PC-9 (cell line): ENCODE results near the gene IQGAP3. TPM values are rescaled to one million over a fixed set of nuclear protein-coding genes. Genes with fewer than 3 reads are reported as not detected.
A peak's percentile ranks its signal among the peaks of the same experiment; 100 is the strongest.

Experiments
- BruUV-seq: library from RNA; stranded (reverse); fragments of 400-500 nt; replicated peaks from 2 replicates; lab custom pipeline; 2021; lab: Mats Ljungman, UMichigan
- CTCF ChIA-PET: fragments of 300-600 bp; sonication (Branson Sonifier 250); formaldehyde crosslinking; loops from one replicate; lab custom pipeline; 2022; ENCODE audit warnings: antibody characterized with exemption; lab: Charles Lee
- POLR2A ChIA-PET: fragments of 300-600 bp; sonication (Branson Sonifier 250); formaldehyde crosslinking; loops from one replicate; lab custom pipeline; 2022; ENCODE audit warnings: antibody characterized with exemption; ENCODE audit not compliant: unreplicated experiment; lab: Charles Lee
- DNase-seq, 2 experiments: peaks; one replicate each; pipeline versions ENCODE4 v3.0.0 to v3.0.0-alpha.2; 2015 to 2022; ENCODE audit warnings: mixed read lengths in 1 of 2
- H2AFZ ChIP-seq: fragments of 200-600 bp; sonication (generic); 2 replicates; pipeline ENCODE4 v1.8.1; 2017; ENCODE audit warnings: antibody characterized with exemption
- H3F3A ChIP-seq: fragments of 200-600 bp; sonication (generic); 2 replicates; pipeline ENCODE4 v1.8.1; 2017; ENCODE audit warnings: antibody characterized with exemption, mild to moderate bottlenecking, low read depth; ENCODE audit not compliant: insufficient read depth
- H3K27ac ChIP-seq: fragments of 200-600 bp; sonication (generic); 2 replicates; pipeline ENCODE4 v1.6.1; 2016; ENCODE audit warnings: mixed run types
- H3K27me3 ChIP-seq: fragments of 200-600 bp; sonication (generic); 2 replicates; pipeline ENCODE4 v1.6.1; 2016; ENCODE audit warnings: low read depth, mixed run types; ENCODE audit not compliant: insufficient read depth
- H3K36me3 ChIP-seq: fragments of 200-600 bp; sonication (generic); 2 replicates; pipeline ENCODE4 v1.6.1; 2016; ENCODE audit warnings: low read depth, mixed run types
- H3K4me1 ChIP-seq: fragments of 200-600 bp; sonication (generic); replicated peaks from 2 replicates; pipeline ENCODE4 v1.6.1; 2016; ENCODE audit warnings: mixed run types; ENCODE audit not compliant: insufficient read depth
- H3K4me2 ChIP-seq: fragments of 200-600 bp; sonication (generic); 2 replicates; pipeline ENCODE4 v1.6.1; 2017; ENCODE audit warnings: mixed run types
- H3K4me3 ChIP-seq: fragments of 200-600 bp; sonication (generic); 2 replicates; pipeline ENCODE4 v1.6.1; 2016; ENCODE audit warnings: mixed run types
- H3K79me2 ChIP-seq: fragments of 200-600 bp; sonication (generic); 2 replicates; pipeline ENCODE4 v1.6.1; 2017; ENCODE audit warnings: low read depth, mixed run types
- H3K9me2 ChIP-seq: fragments of 200-600 bp; sonication (generic); 2 replicates; pipeline ENCODE4 v1.8.1; 2017; ENCODE audit warnings: mild to moderate bottlenecking; ENCODE audit not compliant: insufficient read depth
- H3K9me3 ChIP-seq: fragments of 200-600 bp; sonication (generic); 2 replicates; pipeline ENCODE4 v1.8.1; 2016; ENCODE audit warnings: low read depth; ENCODE audit not compliant: insufficient read depth
- H4K20me1 ChIP-seq: fragments of 200-600 bp; sonication (generic); 2 replicates; pipeline ENCODE4 v1.8.1; 2017; ENCODE audit not compliant: insufficient read depth
- CTCF ChIP-seq: fragments of 200-600 bp; sonication (generic); conservative IDR thresholded peaks from 2 replicates; pipeline ENCODE4 v1.6.1; 2017; ENCODE audit warnings: mixed run types, antibody characterized with exemption, mild to moderate bottlenecking, moderate library complexity
- EZH2 ChIP-seq: fragments of 200-600 bp; sonication (generic); IDR thresholded peaks from 2 replicates; pipeline ENCODE4 v1.8.0; 2017; ENCODE audit warnings: antibody characterized with exemption, low read depth
- intact Hi-C: fragments of 100-400 bp; cut with micrococcal nuclease; formaldehyde crosslinking; loops from one replicate; pipeline ENCODE4 v1.10.0; 2022; ENCODE audit not compliant: unreplicated experiment
- total RNA-seq: library from RNA; stranded (reverse); gene quantifications from 2 replicates; pipeline ENCODE4 v1.2.3, GENCODE V29; 2021

IQGAP3 gene
- total RNA-seq, 1 experiment from 2014 or later = 63.1 TPM

GRCh38 chr1:156591432-156592157 is 19.2 kb upstream of the IQGAP3 start, which contains the start of gene NAXE:
NAXE (plus strand) TSS chr1:156591776; CDS start chr1:156591805, 29 bp downstream.
- peak in 1 of 2 experiments; percentile 80 for DNase-seq
- BruUV-seq = no TSS peak
- TF ChIP-seq EZH2 (no peak), CTCF (no peak)
- peak within 1 kb of the TSS; percentile 49 for H3K27ac ChIP-seq
- H3K4me1 ChIP-seq = peaks cover 8% of the 10 kb centered on the region
- CTCF ChIA-PET = interaction anchor here (0.8 kb wide), 1 partner anchor 9 kb away, joined by 3 read pairs; no protein-coding TSS in a partner anchor
- H3K36me3 ChIP-seq = peaks cover 5% of the 10 kb centered on the region; the same call in 1 of the 2 replicates
- H2AFZ ChIP-seq = peak within 1 kb of the TSS; percentile 92
- H3K27me3 ChIP-seq = no peaks in the 10 kb centered on the region
- H4K20me1 ChIP-seq = no peaks in the 10 kb centered on the region
- intact Hi-C loops = no loop called here
- peak within 1 kb of the TSS; percentile 76 for H3K4me3 ChIP-seq
- H3K4me2 ChIP-seq = peak within 1 kb of the TSS; percentile 78
- peaks cover 39% of the 10 kb centered on the region; the same call in 1 of the 2 replicates for H3F3A ChIP-seq
- peaks cover 11% of the 10 kb centered on the region for H3K79me2 ChIP-seq
- POLR2A ChIA-PET = interaction anchor here (0.5 to 1.0 kb wide), 6 partner anchors 9 to 543 kb away, joined by 3 to 7 read pairs (median 4); partner anchors contain the start of gene MEF2D
- H3K9me2 ChIP-seq = no peaks in the 10 kb centered on the region
- H3K9me3 ChIP-seq = no peaks in the 10 kb centered on the region

- H3K9me2 ChIP-seq = no peaks in the 10 kb centered on the region
- DNase-seq = no peak
- POLR2A ChIA-PET = interaction anchor here (0.6 to 1.0 kb wide), 4 partner anchors 9 to 139 kb away, joined by 3 to 7 read pairs (median 4); partner anchors contain the start of gene MEF2D
- H3K4me2 ChIP-seq = peak overlapping the region; percentile 78
- H3K79me2 ChIP-seq = peaks cover 11% of the 10 kb centered on the region
- no peak for TF ChIP-seq EZH2
- no peak for TF ChIP-seq CTCF
- peak overlapping the region; percentile 76 for H3K4me3 ChIP-seq
- H3K36me3 ChIP-seq = peaks cover 5% of the 10 kb centered on the region; the same call in 1 of the 2 replicates
- CTCF ChIA-PET = interaction anchor here (0.6 to 0.8 kb wide), 2 partner anchors 9 to 232 kb away, joined by 3 to 7 read pairs; no protein-coding TSS in a partner anchor
- intact Hi-C loops = no loop called here
- H3K9me3 ChIP-seq = no peaks in the 10 kb centered on the region
- H3F3A ChIP-seq = peaks cover 39% of the 10 kb centered on the region; the same call in 1 of the 2 replicates
- BruUV-seq = TSS peak; percentile 44
- H2AFZ ChIP-seq = peak overlapping the region; percentile 92
- H3K27me3 ChIP-seq = no peaks in the 10 kb centered on the region
- H3K4me1 ChIP-seq = peaks cover 8% of the 10 kb centered on the region
- H3K27ac ChIP-seq = peak overlapping the region; percentile 49
- H4K20me1 ChIP-seq = no peaks in the 10 kb centered on the region
These were observed 18.7 kb upstream of the IQGAP3 start for GRCh38 chr1:156591181-156591431.

- Histone ChIP-seq H3K27ac (peak overlapping the region; percentile 49), H3K4me3 (peak overlapping the region; percentile 76), H3K36me3 (peaks cover 3% of the 10 kb centered on the region; the same call in 1 of the 2 replicates), H3K79me2 (peaks cover 11% of the 10 kb centered on the region), H3F3A (peaks cover 34% of the 10 kb centered on the region; the same call in 1 of the 2 replicates), H3K4me2 (peak overlapping the region; percentile 78), H4K20me1 (no peaks in the 10 kb centered on the region), H3K9me3 (no peaks in the 10 kb centered on the region), H2AFZ (peak overlapping the region; percentile 92), H3K9me2 (no peaks in the 10 kb centered on the region), H3K4me1 (peaks cover 8% of the 10 kb centered on the region), H3K27me3 (no peaks in the 10 kb centered on the region)
- ChIA-PET POLR2A (interaction anchor here (0.6 to 1.0 kb wide), 2 partner anchors 90 to 133 kb away, joined by 5 to 7 read pairs; partner anchors contain the start of gene MEF2D), CTCF (interaction anchor here (0.6 to 0.8 kb wide), 2 partner anchors 8 to 232 kb away, joined by 3 to 7 read pairs; no protein-coding TSS in a partner anchor)
- no peak for DNase-seq
- intact Hi-C loops = no loop called here
- BruUV-seq = no TSS peak
- TF ChIP-seq CTCF (no peak), EZH2 (no peak)
These were observed 18.2 kb upstream of the IQGAP3 start for GRCh38 chr1:156590326-156591180.
